ENCODE results near the gene TAF1C.

- TF ChIP-seq CTCF (conservative IDR thresholded peaks at IDR 0.05) (no peak), ZFX (IDR thresholded peaks at IDR 0.05) (no peak)
Measured at GRCh38 chr16:84177741-84178073, 9.2 kb downstream of the TAF1C start.
